Measurements from ENCODE around the gene RNF43. TPM values are rescaled to one million over a fixed set of nuclear protein-coding genes. Genes with fewer than 3 reads are reported as not detected.

The RNF43 gene
- total RNA-seq, 1 donor from 2014 or later, result not detected

DNA sequence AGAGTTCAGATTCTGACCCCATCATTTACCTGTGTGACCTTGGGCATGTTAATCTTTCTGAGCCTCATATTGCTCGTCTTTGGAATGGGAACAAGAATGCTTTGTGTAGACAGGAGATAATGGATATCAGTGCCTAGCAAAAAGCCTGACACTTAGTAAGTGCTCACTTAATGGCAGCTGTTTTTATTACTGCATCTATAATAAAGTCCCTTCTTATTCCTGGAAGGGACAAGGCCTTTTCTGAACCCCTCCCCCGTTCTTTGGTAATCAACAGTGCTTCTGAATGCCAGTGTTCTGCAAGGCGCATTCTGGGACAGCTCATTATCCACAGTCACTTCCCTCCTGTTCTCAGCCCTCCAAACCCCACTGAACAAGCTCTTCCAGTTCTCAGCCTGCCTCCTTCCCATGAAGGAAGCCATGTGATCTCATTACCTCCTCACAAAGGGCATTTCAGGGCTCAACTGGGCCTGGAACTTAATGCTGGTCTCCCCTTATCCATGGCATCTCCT, 40.2 kb downstream of the RNF43 start:
- no peaks in the 10 kb centered on the region for H3K9me3 Mint-ChIP-seq (ENCODE audit: unreplicated experiment)
- peaks cover 5% of the 10 kb centered on the region for H3K4me1 Mint-ChIP-seq (ENCODE audit: low read depth, unreplicated experiment)
- TF ChIP-seq, protein P1, sequence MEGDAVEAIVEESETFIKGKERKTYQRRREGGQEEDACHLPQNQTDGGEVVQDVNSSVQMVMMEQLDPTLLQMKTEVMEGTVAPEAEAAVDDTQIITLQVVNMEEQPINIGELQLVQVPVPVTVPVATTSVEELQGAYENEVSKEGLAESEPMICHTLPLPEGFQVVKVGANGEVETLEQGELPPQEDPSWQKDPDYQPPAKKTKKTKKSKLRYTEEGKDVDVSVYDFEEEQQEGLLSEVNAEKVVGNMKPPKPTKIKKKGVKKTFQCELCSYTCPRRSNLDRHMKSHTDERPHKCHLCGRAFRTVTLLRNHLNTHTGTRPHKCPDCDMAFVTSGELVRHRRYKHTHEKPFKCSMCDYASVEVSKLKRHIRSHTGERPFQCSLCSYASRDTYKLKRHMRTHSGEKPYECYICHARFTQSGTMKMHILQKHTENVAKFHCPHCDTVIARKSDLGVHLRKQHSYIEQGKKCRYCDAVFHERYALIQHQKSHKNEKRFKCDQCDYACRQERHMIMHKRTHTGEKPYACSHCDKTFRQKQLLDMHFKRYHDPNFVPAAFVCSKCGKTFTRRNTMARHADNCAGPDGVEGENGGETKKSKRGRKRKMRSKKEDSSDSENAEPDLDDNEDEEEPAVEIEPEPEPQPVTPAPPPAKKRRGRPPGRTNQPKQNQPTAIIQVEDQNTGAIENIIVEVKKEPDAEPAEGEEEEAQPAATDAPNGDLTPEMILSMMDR (IDR thresholded peaks at IDR 0.05; ENCODE audit: partially characterized antibody, unreplicated experiment), result no peak
- DNase-seq, result no peak
- H3K27ac Mint-ChIP-seq (ENCODE audit: unreplicated experiment), result no peak overlapping the region
- H3K36me3 Mint-ChIP-seq (ENCODE audit: unreplicated experiment), result no peaks in the 10 kb centered on the region
- no peak overlapping the region for H3K4me3 Mint-ChIP-seq (ENCODE audit: unreplicated experiment)
- no peaks in the 10 kb centered on the region for H3K27me3 Mint-ChIP-seq (ENCODE audit: unreplicated experiment)

DNA sequence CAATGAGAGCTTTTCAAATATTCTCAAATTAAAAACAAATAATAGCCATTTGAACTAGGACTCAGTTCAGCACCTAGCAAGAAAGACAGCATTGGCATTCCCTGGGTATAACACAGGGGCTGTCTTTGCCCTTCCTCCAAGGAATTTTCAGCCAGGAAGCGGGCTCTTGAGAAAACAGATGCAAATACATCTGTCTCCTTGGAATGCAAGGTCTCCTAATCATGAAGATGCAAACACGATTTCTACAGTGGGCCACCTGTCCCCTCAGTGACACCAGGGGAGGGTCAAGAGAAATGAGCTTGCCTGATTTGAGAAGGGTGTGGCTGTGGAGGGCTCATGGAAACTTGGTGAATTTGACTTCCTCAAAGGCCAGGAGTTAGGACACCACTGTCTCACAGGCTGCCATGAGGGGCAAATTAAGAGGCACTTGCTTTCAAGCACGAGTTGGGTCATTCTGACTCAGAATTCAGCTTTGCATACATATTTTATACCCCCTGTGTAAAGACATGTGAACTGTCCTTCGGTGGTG, 40.8 kb downstream of the RNF43 start:
- Mint-ChIP-seq H3K27ac (ENCODE audit: unreplicated experiment) (no peak overlapping the region), H3K4me3 (ENCODE audit: unreplicated experiment) (no peak overlapping the region), H3K36me3 (ENCODE audit: unreplicated experiment) (no peaks in the 10 kb centered on the region), H3K27me3 (ENCODE audit: unreplicated experiment) (no peaks in the 10 kb centered on the region), H3K9me3 (ENCODE audit: unreplicated experiment) (no peaks in the 10 kb centered on the region), H3K4me1 (ENCODE audit: low read depth, unreplicated experiment) (peaks cover 10% of the 10 kb centered on the region)
- TF ChIP-seq, protein P1 (IDR thresholded peaks at IDR 0.05; ENCODE audit: partially characterized antibody, unreplicated experiment), result no peak
- no peak for DNase-seq

DNA sequence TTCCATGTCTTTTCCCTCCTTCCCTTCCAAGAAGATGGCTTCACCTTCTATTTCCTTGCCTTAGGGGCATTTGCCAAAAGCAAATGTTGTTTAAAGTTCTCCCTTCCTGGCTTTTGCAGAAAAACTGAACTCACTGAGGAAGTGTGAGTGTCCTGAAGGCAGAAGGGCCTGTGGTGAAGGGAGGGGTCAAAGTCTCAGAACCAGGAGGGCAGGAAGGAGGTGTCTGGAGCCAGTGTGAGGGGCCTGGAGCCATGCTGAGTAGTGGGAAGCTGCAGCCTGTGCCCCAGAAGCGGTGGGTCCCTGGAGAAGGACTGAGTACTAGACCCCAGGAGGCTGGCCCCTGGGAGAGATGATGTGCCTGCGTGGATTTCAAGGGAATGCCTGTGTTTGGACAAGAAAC, 41.5 kb downstream of the RNF43 start:
- Mint-ChIP-seq H3K4me1 (ENCODE audit: low read depth, unreplicated experiment) (peaks cover 9% of the 10 kb centered on the region), H3K27me3 (ENCODE audit: unreplicated experiment) (no peaks in the 10 kb centered on the region), H3K36me3 (ENCODE audit: unreplicated experiment) (no peaks in the 10 kb centered on the region), H3K4me3 (ENCODE audit: unreplicated experiment) (no peak overlapping the region), H3K9me3 (ENCODE audit: unreplicated experiment) (no peaks in the 10 kb centered on the region), H3K27ac (ENCODE audit: unreplicated experiment) (no peak overlapping the region)
- TF ChIP-seq, protein P1 (IDR thresholded peaks at IDR 0.05; ENCODE audit: partially characterized antibody, unreplicated experiment), result no peak
- no peak for DNase-seq

DNA sequence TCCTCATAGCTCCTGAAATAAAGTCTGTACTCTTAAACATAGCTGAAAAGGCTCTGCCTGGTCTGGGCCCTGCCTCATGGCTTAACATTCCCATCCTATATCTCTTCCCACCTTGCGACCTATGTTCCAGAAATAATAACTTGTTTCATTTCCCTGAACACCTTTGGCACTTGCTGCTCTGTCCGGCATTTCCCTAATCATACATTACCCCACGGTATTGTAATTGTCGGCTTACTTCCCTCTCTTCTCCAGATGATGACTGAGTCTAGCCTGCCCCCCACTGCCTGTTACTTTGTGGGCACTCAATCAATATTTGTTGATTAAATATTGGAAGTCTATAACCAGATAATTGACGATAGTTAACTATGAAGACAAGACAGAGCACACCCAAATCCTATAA, 42.1 kb downstream of the RNF43 start:
- Mint-ChIP-seq H3K4me3 (ENCODE audit: unreplicated experiment) (no peak overlapping the region), H3K36me3 (ENCODE audit: unreplicated experiment) (no peaks in the 10 kb centered on the region), H3K4me1 (ENCODE audit: low read depth, unreplicated experiment) (peaks cover 9% of the 10 kb centered on the region), H3K9me3 (ENCODE audit: unreplicated experiment) (no peaks in the 10 kb centered on the region), H3K27me3 (ENCODE audit: unreplicated experiment) (no peaks in the 10 kb centered on the region), H3K27ac (ENCODE audit: unreplicated experiment) (no peak overlapping the region)
- TF ChIP-seq, protein P1 (IDR thresholded peaks at IDR 0.05; ENCODE audit: partially characterized antibody, unreplicated experiment), result no peak
- DNase-seq, result no peak

DNA sequence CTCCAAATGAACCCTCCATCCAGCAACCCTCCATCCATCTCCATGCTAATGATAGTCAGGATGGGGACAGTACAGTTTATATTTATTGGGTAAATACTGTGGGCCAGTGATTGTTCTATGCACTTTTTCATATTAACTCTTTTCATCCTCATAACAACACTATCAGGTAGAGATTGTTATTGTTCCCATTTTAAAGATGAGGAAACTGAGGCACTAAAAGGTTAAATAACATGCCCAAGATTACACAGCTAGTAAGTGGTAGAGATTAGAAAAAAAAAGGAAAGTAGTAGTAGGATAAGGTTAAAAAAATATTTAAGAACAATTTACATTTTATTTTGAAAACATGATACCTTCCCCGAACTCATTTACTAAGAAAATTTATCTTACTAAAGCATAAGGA, 43.4 kb downstream of the RNF43 start:
- no peak overlapping the region for H3K4me3 Mint-ChIP-seq (ENCODE audit: unreplicated experiment)
- H3K9me3 Mint-ChIP-seq (ENCODE audit: unreplicated experiment), result no peaks in the 10 kb centered on the region
- no peak for DNase-seq
- H3K4me1 Mint-ChIP-seq (ENCODE audit: low read depth, unreplicated experiment), result peaks cover 9% of the 10 kb centered on the region
- no peaks in the 10 kb centered on the region for H3K27me3 Mint-ChIP-seq (ENCODE audit: unreplicated experiment)
- H3K36me3 Mint-ChIP-seq (ENCODE audit: unreplicated experiment), result no peaks in the 10 kb centered on the region
- TF ChIP-seq, protein P1 (IDR thresholded peaks at IDR 0.05; ENCODE audit: partially characterized antibody, unreplicated experiment), result no peak
- no peak overlapping the region for H3K27ac Mint-ChIP-seq (ENCODE audit: unreplicated experiment)
